ENCODE data around the gene TOP3A. TPM values are rescaled to one million over a fixed set of nuclear protein-coding genes. Genes with fewer than 3 reads are reported as not detected.
"Not testable (repeated sequence)": the region's sequence is repeated elsewhere in the genome, so short reads cannot be mapped to it uniquely, and the experiment has no call there.

The TOP3A gene
- total RNA-seq, 1 donor: 38.8 TPM

DNA sequence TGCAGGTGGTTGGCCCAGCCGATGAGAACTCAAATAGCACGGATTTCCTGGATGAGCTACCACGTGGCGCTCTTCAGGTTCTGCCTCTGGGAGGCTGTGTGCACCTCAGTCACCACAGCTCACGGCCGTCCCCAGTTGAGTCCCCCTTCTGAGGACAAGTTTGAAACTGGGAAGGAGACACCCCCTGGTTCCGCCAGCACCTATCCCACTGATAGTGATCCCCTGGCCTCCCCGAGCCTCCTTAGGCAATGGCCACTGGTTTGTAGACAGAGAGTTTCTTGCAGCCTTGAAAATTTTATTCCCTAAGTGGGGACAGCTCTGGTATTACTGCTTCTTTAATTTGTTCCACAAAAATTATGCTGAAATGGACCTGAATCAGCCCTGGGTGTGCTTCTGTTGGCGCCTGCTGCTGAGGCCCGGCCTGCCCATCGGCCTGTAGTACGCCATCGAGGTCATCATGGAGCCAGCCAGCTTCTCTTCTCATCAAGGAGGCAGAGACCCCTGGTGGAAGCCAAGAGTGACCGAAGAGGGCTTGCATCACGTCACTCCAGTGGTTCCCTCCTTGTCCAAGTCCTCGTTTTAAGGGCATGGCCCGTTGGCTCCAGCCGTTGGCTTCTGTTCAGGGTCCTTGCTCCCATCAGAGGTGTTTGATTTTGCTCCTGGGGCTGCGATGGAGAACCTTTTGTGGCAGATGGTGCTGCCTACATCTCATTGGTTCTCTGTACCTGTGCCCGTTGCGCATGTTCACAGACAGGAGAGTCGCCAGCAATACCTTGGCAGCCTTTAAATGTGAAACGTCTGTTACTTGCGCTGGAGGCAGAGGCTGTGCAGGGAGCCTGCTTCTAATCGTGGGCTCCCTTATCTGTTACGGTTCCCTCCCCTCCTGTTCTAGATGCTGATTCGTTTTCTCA, 9.6 kb upstream of the TOP3A start:
- DNase-seq (ENCODE audit: low read depth in 2 of 3, low spot score in 2 of 3): no peak

DNA sequence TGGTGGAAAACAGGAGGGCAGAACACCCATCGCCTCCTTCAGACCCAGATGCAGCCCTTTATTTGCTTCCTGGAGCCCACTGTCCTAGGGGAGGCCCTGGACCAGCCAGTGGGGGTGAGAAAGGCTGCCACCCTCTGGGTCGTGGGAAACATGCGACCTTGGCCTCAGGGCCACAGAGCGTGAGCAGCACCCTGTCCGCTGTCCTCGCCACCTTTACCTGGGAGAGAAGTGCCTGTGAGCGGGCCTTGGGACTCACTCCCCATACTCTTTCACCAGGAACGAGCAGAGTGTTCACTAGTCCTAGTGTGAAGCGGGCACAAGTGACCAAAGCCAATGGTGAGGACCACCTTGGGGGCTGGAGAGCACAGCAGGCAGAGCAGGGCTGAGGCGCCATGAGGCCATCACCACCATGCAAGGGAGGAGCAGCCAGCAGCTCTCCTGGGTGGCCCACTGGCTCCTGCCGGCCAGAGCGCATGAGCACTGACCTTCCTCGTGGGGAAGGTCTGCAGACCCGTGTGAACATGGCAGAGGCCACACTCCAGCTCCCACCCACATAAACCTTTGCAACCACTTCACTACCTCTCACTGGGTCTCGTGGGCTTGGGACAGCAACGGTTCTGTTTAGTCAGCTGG, 8.8 kb upstream of the TOP3A start:
- DNase-seq (ENCODE audit: low read depth in 2 of 3, low spot score in 2 of 3): no peak

DNA sequence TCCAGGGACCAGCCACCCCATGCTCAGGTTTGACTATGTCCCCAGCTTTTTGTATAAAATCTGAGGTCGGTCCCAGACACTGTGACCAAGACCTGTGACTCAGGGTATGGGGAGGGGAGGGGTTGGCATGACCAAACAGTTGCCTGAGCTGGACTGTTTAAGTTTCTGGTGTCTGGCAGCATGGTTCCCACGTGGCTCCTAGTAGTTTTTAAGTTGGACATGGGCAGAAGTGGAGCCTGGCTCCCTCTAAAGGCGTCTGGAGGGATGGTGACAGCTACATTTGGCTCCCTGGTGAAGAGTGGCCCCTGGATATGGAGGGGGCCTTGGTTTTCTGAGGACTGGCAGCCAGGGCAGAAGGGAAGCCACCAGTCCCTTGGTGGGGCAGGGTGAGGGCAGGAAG, 8.2 kb upstream of the TOP3A start:
- no peak for DNase-seq (ENCODE audit: low read depth in 2 of 3, low spot score in 2 of 3)

DNA sequence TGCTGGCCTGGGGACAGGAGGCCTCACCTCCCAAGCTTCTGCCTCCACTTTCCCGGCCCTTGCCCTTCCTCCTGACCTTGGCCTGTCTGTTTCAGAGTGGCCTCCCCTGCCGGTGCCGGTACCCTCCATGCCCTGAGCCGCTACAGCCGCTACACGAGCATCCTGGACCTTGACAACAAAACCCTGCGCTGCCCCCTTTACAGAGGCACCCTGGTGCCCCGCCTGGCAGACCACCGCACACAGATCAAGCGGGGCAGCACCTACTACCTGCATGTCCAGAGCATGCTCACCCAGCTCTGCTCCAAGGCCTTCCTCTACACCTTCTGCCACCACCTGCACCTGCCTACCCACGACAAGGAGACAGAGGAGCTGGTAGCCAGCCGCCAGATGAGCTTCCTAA, 7.7 kb upstream of the TOP3A start:
- DNase-seq (ENCODE audit: low read depth in 2 of 3, low spot score in 2 of 3): no peak

DNA sequence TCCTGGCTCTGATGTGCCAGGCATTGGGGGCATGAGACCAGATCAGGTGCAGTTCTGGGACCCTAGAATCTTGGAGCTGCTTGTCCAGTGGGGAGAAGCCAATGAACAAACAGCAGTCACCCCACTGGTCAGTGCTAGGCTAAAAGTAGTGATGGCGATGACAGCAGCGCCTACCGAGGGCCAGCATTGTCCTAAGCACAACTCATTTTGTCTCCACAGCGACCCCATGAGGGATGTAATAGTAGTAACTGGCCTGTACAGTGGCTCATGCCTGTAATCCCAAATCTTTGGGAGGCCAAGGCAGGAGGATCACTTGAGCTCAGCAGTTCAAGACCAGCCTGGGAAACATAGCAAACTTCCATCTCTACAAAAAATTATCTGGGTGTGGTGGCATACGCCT, 6.5 kb upstream of the TOP3A start:
- DNase-seq (ENCODE audit: low read depth in 2 of 3, low spot score in 2 of 3): no peak

DNA sequence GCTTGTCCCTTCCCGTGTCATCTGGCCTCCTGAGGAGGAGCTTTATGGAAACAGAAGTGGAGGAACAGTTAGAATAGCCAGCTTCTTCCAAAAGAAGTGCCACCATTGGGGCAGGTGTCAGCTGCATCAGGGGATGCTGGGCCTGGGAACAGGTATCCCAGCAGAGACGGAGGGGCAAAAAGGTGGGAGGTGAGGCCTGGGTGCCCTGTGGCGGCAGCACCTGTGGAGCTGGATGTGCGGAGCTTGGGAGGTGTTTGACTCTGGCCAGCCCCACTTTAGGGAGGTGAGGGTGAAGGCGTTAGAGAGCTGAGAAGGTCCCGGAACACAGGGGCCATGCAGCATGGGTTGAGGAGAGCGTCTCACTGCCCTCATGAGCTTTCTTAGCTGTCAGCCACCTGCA, 5.5 kb upstream of the TOP3A start:
- DNase-seq (ENCODE audit: low read depth in 2 of 3, low spot score in 2 of 3): no peak

DNA sequence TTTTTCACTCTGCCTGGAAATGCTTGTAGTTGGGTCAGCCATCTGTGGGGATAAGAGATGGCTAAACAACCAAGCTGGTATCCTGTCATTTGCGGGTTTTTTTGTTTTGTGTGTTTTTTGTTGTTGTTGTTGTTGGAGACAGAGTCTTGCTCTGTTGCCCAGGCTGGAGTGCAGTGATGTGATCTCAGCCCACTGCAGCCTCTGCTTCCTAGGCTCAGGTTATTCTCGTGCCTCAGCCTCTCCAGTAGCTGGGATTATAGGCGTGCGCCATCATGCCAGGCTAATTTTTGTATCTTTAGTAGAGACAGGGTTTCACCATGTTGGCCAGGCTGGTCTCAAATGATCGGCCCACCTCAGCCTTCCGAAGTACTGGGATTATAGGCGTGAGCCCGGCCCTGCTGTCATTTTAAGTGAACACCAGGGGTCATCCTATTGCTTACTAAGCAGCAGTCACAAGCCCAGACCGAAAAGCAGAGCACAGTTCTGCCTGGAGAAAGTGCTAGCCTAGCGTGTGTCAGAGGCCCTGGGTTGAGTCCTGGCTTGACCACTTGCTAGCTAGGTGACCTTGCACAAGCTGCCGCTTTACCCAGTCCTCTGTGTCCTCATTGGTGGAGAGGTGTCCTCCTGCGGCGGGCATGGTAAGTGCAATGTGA, 4.9 kb upstream of the TOP3A start:
- DNase-seq (ENCODE audit: low read depth in 2 of 3, low spot score in 2 of 3): peak in 2 of 3 donors; percentile 11 to 44

DNA sequence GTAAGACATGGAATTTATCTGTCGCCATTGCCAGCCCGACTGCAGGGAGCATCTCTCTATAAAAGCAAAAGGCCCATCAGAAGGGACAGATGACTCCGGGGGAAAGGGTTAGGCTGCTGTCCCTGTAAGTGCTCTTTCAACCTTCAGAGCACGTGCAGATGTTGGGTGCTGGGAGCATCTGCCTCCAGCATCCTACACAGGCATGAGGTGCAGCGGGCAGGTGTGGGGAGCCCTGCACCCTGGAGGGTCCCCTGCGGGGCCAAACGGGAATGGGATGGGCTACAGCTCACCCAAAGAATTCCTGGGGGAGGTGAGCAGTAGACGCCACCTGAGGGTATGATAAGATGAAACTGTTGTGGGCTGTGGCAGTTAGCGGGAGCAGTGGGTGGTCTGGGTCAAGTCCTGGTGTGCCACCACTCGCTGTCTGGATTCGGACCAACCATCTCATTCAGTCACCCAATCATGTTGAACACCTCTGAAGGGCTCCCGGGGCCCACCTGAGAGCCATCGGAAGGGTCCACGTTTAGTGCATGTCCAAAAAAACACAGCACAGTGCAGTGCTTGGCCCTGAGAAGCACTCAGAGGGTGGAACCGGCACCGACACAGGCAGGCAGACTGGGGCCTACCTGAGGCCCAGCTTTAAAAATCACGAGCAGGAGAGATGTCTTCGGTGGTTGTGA, 4.1 kb upstream of the TOP3A start:
- DNase-seq (ENCODE audit: low read depth in 2 of 3, low spot score in 2 of 3): no peak

DNA sequence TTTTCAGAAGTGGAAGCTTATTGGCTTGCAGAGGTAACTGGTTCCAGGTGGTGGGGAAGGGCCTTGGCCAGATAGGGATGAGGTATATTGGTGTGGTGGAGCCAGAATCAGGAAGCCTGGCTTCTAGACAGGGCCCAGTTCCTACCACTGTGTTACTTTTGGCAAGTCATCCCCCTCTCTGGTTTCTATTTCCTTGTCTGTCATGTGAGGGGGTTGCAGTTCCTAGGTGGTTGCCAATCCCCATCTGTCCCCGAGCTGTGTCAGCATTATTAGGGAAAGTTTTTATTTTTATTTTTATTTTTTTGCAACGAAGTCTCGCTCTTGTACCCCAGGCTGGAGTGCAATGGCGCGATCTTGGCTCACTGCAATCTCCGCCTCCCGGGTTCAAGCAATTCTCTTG, 3.3 kb upstream of the TOP3A start:
- DNase-seq (ENCODE audit: low read depth in 2 of 3, low spot score in 2 of 3): no peak

DNA sequence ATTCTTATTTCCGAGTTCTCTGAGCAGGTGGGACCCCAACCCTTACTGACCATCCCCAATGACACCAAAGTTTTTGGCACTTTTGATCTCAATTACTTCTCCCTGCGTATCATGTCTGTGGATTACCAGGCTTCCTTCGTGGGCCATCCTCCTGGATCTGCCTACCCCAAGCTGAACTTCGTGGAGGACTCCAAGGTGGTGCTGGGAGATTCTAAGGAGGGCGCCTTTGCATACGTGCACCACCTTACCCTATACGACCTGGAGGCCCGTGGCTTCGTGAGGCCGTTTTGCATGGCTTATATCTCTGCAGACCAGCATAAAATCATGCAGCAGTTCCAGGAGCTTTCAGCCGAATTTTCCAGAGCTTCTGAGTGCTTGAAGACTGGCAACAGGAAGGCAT, 1.2 kb upstream of the TOP3A start:
- DNase-seq (ENCODE audit: low read depth in 2 of 3, low spot score in 2 of 3): no peak

DNA sequence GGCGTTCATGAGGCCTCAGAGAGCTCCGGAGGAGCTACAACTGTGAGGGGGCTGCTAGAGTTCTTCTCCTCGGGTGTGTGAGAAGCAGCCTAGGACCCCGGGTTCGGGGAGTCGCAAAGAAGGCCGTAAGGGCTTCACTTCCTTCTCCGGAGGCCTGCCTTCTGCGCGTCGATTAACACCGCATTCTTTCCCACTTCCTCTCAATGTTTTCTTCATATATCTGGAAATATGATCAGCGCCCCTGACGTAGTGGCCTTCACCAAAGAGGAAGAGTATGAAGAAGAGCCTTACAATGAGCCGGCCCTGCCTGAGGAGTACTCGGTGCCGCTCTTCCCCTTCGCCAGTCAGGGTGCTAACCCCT, 748 bp upstream of the TOP3A start:
- DNase-seq (ENCODE audit: low read depth in 2 of 3, low spot score in 2 of 3): peak in 2 of 3 donors; percentile 63 to 64

DNA sequence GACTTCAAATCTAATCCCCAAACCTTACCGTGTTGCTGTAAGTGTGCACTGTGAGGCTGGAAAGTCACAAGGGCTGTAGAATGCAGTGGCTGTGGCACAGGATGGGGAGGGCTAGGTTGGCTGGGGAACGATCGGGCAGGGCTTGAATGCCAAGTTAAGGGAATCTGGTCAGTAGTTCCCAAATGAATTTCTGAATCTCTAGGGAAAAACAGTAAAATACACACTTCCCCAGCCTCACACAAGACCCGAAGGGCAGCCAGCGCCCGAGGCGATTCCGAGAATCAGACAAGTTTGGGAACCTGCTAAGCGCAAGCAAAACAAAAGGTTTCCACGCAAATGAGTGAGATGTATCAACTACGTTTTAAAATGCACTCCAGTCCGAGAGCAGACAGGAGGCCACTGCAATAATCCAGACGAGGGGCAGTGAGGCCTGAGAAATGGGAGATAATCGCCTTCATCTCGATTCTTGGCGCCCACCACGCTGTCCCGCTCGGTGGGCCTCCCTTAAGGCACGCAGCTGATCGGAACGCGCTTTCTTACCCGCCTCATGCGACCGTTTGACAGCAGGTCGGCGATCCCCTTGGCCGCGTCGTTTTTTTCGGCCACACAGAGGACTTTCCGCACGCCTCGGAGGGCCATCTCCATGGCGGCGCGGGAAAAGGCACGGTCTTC, 599 bp downstream of the TOP3A start:
- DNase-seq (ENCODE audit: low read depth in 2 of 3, low spot score in 2 of 3): peak in 1 of 3 donors; percentile 9

DNA sequence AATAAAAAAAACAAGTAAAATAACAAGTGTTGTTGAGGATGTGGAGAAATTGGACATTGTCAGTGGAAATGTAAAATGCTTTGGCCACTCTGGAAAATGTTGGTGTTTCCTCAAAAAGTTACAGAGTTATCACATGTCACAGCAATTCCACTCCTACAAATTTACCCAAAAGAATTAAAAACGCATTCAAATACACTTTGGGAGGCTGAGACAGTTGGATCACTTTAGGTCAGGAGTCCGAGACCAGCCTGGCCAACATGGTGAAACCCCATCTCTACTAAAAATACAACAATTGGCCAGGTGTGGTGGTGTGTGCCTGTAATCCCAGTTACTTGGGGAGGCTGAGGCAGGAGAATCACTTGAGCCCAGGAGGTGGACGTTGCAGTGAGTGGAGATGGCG, 5.6 kb downstream of the TOP3A start:
- no peak for DNase-seq (ENCODE audit: low read depth in 2 of 3, low spot score in 2 of 3)

DNA sequence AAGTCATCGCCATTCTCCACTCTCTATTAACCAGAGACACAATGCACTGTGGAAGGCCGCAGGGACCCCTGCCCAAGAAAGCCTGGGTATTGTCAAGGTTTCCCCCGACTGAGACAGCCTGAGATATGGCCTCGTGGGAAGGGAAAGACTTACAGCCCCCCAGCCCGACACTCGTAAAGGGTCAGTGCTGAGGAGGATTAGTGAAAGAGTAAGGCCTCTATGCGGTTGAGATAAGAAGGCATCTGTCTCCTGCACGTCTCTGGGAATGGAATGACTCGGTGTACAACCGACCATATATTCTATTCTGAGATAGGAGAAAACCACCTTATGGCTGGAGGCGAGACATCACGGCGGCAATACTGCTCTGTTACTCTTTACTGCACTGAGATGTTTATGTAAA, 11.6 kb downstream of the TOP3A start:
- not testable (repeated sequence) for DNase-seq (ENCODE audit: low read depth in 2 of 3, low spot score in 2 of 3)

DNA sequence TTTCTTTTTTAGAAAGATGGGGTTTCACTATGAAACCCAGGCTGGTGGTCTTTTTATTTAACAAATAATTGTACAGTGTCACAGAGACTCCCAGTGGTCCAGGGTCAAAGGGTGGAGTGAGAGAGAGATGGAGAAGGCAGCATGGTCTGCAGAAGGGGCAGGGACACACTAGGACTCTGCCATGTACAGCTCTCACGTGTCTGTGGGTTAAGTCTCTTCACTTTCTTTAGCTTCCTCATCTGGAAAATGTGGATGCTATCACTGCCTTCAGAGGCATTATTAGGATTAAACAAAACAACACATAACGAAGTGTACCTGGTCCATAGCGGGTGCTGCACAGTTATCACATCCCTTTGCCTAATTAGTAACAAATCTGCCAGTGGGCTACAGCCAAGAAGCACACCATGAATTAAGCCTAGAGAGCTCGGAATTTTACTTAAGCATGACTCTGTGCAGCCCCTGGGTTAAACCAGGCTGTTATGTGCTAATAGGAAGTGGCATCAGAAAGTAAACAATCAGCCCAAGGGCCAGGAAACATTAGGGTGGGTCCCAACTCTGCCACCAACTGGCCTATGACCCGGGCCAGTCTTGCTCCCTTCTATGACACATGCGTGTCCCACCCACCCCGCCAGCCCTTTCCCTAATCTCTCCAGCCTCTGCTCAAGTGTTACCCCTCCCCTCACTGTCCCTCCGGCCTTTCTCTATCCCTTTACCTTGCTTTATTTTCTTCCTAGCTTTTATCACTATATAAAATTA, 13.9 kb downstream of the TOP3A start:
- no peak for DNase-seq (ENCODE audit: low read depth in 2 of 3, low spot score in 2 of 3)

DNA sequence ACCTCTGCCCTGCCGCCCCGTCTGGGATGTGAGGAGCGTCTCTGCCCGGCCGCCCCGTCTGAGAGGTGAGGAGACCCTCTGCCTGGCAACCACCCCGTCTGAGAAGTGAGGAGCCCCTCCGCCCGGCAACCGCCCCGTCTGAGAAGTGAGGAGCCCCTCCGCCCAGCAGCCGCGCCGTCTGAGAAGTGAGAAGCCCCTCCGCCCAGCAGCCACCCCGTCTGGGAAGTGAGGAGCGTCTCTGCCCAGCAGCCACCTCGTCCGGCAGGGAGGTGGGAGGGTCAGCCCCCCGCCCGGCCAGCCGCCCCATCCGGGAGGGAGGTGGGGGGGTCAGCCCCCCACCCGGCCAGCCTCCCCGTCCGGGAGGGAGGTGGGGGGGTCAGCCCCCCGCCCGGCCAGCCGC, 16.7 kb downstream of the TOP3A start:
- not testable (repeated sequence) for DNase-seq (ENCODE audit: low read depth in 2 of 3, low spot score in 2 of 3)

DNA sequence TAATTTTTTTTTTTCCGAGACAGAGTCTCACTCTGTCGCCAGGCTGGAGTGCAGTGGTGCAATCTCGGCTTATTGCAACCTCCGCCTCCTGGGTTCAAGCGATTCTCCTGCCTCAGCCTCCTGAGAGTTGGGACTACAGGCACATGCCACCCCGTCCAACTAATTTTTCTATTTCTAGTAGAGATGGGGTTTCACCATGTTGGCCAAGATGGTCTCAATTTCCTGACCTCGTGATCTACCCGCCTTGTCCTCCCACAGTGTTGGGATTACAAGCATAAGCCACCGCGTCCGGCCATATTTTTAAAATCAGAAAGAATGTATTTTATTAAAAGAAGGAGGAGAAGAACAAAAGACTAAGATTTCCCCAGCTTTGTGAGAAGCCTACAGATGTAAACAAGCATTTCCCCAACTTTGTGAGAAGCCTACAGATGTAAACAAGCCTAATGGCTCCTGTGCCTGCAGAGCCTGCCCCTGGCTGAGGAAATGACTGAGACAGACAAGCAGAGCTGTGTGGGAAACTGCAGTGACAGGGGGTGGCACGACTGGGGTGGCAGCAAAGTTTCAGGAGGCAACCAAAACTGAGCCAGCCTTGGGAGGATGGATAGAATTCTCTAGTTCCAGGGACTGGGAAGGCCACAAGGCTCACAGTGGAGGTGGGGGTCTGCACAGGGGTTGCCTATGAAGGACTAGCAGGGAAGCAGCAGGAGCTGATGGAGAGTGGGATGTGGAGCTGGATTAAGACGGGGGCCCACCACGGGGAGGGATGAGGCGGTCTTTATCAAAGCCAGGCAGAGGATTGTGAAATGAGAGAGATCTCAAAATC, 22.9 kb downstream of the TOP3A start:
- DNase-seq (ENCODE audit: low read depth in 2 of 3, low spot score in 2 of 3): no peak

DNA sequence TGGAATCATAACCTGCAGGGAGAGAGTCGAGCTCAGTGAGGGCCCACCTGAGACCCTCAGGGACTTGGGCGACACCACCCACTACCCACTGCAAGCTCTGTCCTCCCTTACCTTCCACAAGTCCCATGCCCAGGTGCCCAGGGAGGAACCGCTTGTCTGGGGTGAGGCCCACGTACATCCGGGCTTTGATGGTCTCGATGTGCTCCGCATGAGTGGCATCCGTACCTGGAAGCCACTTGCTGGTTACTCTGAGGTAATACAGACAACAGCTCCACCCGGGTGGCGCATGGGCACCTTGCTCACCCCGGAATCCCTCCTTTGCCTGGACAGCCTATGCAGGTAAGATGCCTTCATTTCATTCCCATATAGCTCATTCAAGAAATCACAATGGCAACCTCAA, 29.5 kb downstream of the TOP3A start:
- no peak for DNase-seq (ENCODE audit: low read depth in 2 of 3, low spot score in 2 of 3)

DNA sequence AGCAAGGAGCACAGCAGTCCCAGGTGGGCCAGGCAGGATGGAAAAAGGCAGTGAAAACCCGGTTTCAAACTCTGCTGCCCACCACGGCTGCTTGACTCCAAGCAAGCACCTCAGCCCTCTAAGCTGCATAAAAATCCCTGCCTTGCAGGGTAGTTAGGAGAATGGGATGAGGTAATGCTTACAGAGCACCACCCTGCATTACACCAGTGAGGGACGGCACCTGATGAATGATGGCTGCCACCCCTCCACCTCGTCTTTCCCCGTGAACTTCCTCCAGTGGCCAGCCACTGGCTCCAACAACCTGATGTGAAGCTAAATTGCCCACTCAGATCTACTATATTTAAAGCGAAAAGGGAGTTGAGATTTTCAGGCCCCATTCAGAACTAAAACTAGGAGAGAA, 33.0 kb downstream of the TOP3A start:
- DNase-seq (ENCODE audit: low read depth in 2 of 3, low spot score in 2 of 3): no peak

Data from hematopoietic multipotent progenitor cell (in vitro differentiated cells).